HEK293T (cell line): ENCODE results near the gene NBEA.

Experiments
- ARNT ChIP-seq: fragments of 450-650 bp; IDR thresholded peaks from 2 replicates; pipeline ENCODE4 v1.6.1; 2017; ENCODE audit warnings: mild to moderate bottlenecking
- BHLHE40 ChIP-seq: fragments of 450-650 bp; IDR thresholded peaks from 2 replicates; pipeline ENCODE4 v1.6.1; 2016; ENCODE audit warnings: mild to moderate bottlenecking, moderate library complexity, borderline replicate concordance
- CTBP1 ChIP-seq: fragments of 450-650 bp; IDR thresholded peaks from 2 replicates; pipeline ENCODE4 v1.6.1; 2016; ENCODE audit warnings: borderline replicate concordance
- ELF4 ChIP-seq: fragments of 450-650 bp; IDR thresholded peaks from 2 replicates; pipeline ENCODE4 v1.6.1; 2017; ENCODE audit warnings: antibody characterized with exemption
- FOXA1 ChIP-seq: fragments of 450-650 bp; IDR thresholded peaks from 2 replicates; pipeline ENCODE4 v1.6.1; 2016; ENCODE audit warnings: mild to moderate bottlenecking
- FOXK2 ChIP-seq: fragments of 450-650 bp; IDR thresholded peaks from 2 replicates; pipeline ENCODE4 v1.6.1; 2016; ENCODE audit warnings: mild to moderate bottlenecking
- FOXM1 ChIP-seq: fragments of 450-650 bp; IDR thresholded peaks from 2 replicates; pipeline ENCODE4 v1.6.1; 2017; ENCODE audit warnings: mild to moderate bottlenecking, borderline replicate concordance
- HDGF ChIP-seq: fragments of 450-650 bp; IDR thresholded peaks from 2 replicates; pipeline ENCODE4 v1.6.1; 2017; ENCODE audit warnings: antibody characterized with exemption, borderline replicate concordance
- NFRKB ChIP-seq: fragments of 450-650 bp; IDR thresholded peaks from 2 replicates; pipeline ENCODE4 v1.6.1; 2016; ENCODE audit warnings: mild to moderate bottlenecking, moderate library complexity
- SP1 ChIP-seq: fragments of 450-650 bp; IDR thresholded peaks from 2 replicates; pipeline ENCODE4 v1.6.1; 2017
- SUZ12 ChIP-seq: fragments of 450-650 bp; IDR thresholded peaks from 2 replicates; pipeline ENCODE4 v1.6.1; 2016; ENCODE audit warnings: mild to moderate bottlenecking
- TARDBP ChIP-seq: fragments of 450-650 bp; IDR thresholded peaks from 2 replicates; pipeline ENCODE4 v1.6.1; 2016
- ZNF384 ChIP-seq: fragments of 450-650 bp; IDR thresholded peaks from 2 replicates; pipeline ENCODE4 v1.6.1; 2016
- TF ChIP-seq, protein P1 (sequence below): fragments of 450-650 bp; IDR thresholded peaks from 2 replicates; pipeline ENCODE4 v1.6.1; 2016

- TF ChIP-seq ELF4 (no peak), HDGF (no peak), ARNT (no peak), FOXM1 (no peak), BHLHE40 (no peak), SP1 (no peak), NFRKB (no peak), CTBP1 (no peak), ZNF384 (no peak), FOXK2 (no peak), TARDBP (no peak), SUZ12 (no peak), FOXA1 (no peak)
- TF ChIP-seq, protein P1, sequence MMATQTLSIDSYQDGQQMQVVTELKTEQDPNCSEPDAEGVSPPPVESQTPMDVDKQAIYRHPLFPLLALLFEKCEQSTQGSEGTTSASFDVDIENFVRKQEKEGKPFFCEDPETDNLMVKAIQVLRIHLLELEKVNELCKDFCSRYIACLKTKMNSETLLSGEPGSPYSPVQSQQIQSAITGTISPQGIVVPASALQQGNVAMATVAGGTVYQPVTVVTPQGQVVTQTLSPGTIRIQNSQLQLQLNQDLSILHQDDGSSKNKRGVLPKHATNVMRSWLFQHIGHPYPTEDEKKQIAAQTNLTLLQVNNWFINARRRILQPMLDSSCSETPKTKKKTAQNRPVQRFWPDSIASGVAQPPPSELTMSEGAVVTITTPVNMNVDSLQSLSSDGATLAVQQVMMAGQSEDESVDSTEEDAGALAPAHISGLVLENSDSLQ: no peak
These were observed 625.4 kb downstream of the NBEA start for GRCh38 chr13:35567406-35567980.
